Calu3 (cell line): ENCODE measurements around the gene SRI. TPM values are rescaled to one million over a fixed set of nuclear protein-coding genes. Genes with fewer than 3 reads are reported as not detected.
"Not testable (repeated sequence)": the region's sequence is repeated elsewhere in the genome, so short reads cannot be mapped to it uniquely, and the experiment has no call there.

ENCODE experiments used
- BruUV-seq: library from RNA; stranded (reverse); fragments of 400-500 nt; replicated peaks from 2 replicates; lab custom pipeline; 2021; lab: Mats Ljungman, UMichigan
- CTCF ChIA-PET: fragments of 300-600 bp; sonication (Branson Sonifier 250); formaldehyde crosslinking; loops from one replicate; lab custom pipeline; 2022; ENCODE audit warnings: antibody characterized with exemption; lab: Charles Lee
- DNase-seq: peaks from one replicate; pipeline ENCODE4 v3.0.0; 2022
- H3K27ac Mint-ChIP-seq: one replicate; pipeline ENCODE4 v1.8.0; 2022; ENCODE audit warnings: mixed read lengths; ENCODE audit not compliant: unreplicated experiment
- H3K27me3 Mint-ChIP-seq: one replicate; pipeline ENCODE4 v1.8.0; 2022; ENCODE audit warnings: mixed read lengths; ENCODE audit not compliant: unreplicated experiment
- H3K36me3 Mint-ChIP-seq: one replicate; pipeline ENCODE4 v1.8.0; 2022; ENCODE audit warnings: mild to moderate bottlenecking, moderate library complexity, mixed read lengths; ENCODE audit not compliant: insufficient read depth, unreplicated experiment
- H3K4me1 Mint-ChIP-seq: one replicate; pipeline ENCODE4 v1.8.0; 2022; ENCODE audit warnings: mild to moderate bottlenecking, low read depth, mixed read lengths; ENCODE audit not compliant: unreplicated experiment
- H3K4me3 Mint-ChIP-seq: one replicate; pipeline ENCODE4 v1.8.0; 2022; ENCODE audit warnings: mild to moderate bottlenecking, low read depth, moderate library complexity, mixed read lengths; ENCODE audit not compliant: unreplicated experiment
- H3K9me3 Mint-ChIP-seq: one replicate; pipeline ENCODE4 v1.8.0; 2022; ENCODE audit warnings: low read depth, mixed read lengths; ENCODE audit not compliant: unreplicated experiment
- intact Hi-C: fragments of 100-400 bp; cut with micrococcal nuclease; formaldehyde crosslinking; loops from one replicate; pipeline ENCODE4 v1.10.0; 2022; ENCODE audit not compliant: unreplicated experiment
- total RNA-seq: library from RNA; stranded (reverse); gene quantifications from 2 replicates; pipeline ENCODE4 v1.2.3, GENCODE V29; 2022
- TF ChIP-seq, protein P1 (sequence below): fragments of 200-600 bp; IDR thresholded peaks from one replicate; pipeline ENCODE4 v1.8.0; 2022; ENCODE audit warnings: antibody characterized with exemption; ENCODE audit not compliant: unreplicated experiment

Gene SRI
- total RNA-seq, 1 experiment from 2014 or later, result 173 TPM

DNA sequence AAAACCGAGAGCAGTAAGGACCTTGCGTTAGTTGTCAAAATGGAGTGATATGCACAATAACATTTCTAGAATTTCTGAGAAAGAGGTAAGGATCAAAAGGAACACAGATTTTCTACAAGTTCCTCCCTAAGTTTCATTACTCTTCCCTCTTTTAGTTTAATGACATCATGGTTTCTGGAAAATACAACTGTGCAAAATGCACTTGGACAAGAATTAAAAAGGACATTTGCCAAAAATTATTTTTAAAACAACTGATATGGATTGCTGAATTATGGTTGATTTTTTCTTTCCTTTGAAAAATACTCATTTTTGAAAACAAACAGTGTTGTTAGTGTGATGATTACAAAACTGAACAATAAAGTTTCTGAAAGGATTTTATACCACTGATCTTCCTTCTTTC, 52.1 kb downstream of the SRI start:
- Mint-ChIP-seq H3K36me3 (no peaks in the 10 kb centered on the region), H3K4me3 (no peak overlapping the region), H3K27ac (no peak overlapping the region), H3K9me3 (no peaks in the 10 kb centered on the region), H3K27me3 (no peaks in the 10 kb centered on the region), H3K4me1 (peaks cover 9% of the 10 kb centered on the region)
- CTCF ChIA-PET, result interaction anchor here (0.6 kb wide), 1 partner anchor 453 kb away, joined by 4 read pairs; no protein-coding TSS in a partner anchor
- intact Hi-C loops, result loop anchor here (5.0 kb wide), 1 partner anchor 370 kb away; no protein-coding TSS in a partner anchor
- BruUV-seq, result no TSS peak
- no peak for DNase-seq
- TF ChIP-seq, protein P1, sequence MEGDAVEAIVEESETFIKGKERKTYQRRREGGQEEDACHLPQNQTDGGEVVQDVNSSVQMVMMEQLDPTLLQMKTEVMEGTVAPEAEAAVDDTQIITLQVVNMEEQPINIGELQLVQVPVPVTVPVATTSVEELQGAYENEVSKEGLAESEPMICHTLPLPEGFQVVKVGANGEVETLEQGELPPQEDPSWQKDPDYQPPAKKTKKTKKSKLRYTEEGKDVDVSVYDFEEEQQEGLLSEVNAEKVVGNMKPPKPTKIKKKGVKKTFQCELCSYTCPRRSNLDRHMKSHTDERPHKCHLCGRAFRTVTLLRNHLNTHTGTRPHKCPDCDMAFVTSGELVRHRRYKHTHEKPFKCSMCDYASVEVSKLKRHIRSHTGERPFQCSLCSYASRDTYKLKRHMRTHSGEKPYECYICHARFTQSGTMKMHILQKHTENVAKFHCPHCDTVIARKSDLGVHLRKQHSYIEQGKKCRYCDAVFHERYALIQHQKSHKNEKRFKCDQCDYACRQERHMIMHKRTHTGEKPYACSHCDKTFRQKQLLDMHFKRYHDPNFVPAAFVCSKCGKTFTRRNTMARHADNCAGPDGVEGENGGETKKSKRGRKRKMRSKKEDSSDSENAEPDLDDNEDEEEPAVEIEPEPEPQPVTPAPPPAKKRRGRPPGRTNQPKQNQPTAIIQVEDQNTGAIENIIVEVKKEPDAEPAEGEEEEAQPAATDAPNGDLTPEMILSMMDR, result no peak

GRCh38 chr7:88167223-88167622, 52.6 kb downstream of the SRI start:
- no TSS peak for BruUV-seq
- Mint-ChIP-seq H3K9me3 (no peaks in the 10 kb centered on the region), H3K4me1 (peaks cover 9% of the 10 kb centered on the region), H3K27me3 (no peaks in the 10 kb centered on the region), H3K4me3 (no peak overlapping the region), H3K27ac (no peak overlapping the region), H3K36me3 (no peaks in the 10 kb centered on the region)
- CTCF ChIA-PET, result interaction anchor here (0.6 kb wide), 1 partner anchor 452 kb away, joined by 4 read pairs; no protein-coding TSS in a partner anchor
- TF ChIP-seq, protein P1, result no peak
- intact Hi-C loops, result loop anchor here (5.0 kb wide), 1 partner anchor 370 kb away; no protein-coding TSS in a partner anchor
- no peak for DNase-seq

GRCh38 chr7:88165697-88166096, 54.1 kb downstream of the SRI start:
- H3K27ac Mint-ChIP-seq, result no peak overlapping the region
- no peaks in the 10 kb centered on the region for H3K4me1 Mint-ChIP-seq
- H3K4me3 Mint-ChIP-seq, result no peak overlapping the region
- BruUV-seq, result no TSS peak
- CTCF ChIA-PET, result no interaction called here
- H3K9me3 Mint-ChIP-seq, result no peaks in the 10 kb centered on the region
- TF ChIP-seq, protein P1, result no peak
- H3K36me3 Mint-ChIP-seq, result no peaks in the 10 kb centered on the region
- intact Hi-C loops, result loop anchor here (5.0 kb wide), 1 partner anchor 368 kb away; no protein-coding TSS in a partner anchor
- H3K27me3 Mint-ChIP-seq, result no peaks in the 10 kb centered on the region
- DNase-seq, result no peak

GRCh38 chr7:88159741-88160140, 60.1 kb downstream of the SRI start:
- H3K4me1 Mint-ChIP-seq, result peaks cover 12% of the 10 kb centered on the region
- peaks cover 10% of the 10 kb centered on the region for H3K9me3 Mint-ChIP-seq
- CTCF ChIA-PET, intact Hi-C loops, H3K36me3 Mint-ChIP-seq, BruUV-seq, H3K27me3 Mint-ChIP-seq, H3K27ac Mint-ChIP-seq, DNase-seq, H3K4me3 Mint-ChIP-seq: not testable (repeated sequence)

DNA sequence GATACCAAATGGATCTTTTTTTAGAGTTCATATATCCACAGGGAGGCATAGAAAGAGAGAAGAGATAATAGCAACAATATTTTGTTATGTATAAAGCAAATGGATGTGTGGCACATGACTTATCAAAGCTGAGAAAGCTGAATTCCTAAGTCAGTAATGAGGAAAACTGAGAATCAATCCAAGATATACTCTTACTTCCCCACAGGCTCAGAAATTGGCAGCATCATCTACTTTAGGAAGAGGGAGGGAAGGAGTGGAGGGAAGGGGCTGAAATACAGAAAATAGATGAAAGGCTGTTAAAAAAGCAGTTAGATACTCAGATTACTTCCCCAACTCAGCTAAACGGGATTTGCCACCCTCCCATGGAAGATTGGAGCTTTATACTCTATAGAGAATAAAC, 63.5 kb downstream of the SRI start:
- Mint-ChIP-seq H3K36me3 (no peaks in the 10 kb centered on the region), H3K9me3 (peaks cover 10% of the 10 kb centered on the region), H3K27me3 (no peaks in the 10 kb centered on the region), H3K4me3 (no peak overlapping the region), H3K27ac (no peak overlapping the region), H3K4me1 (peaks cover 12% of the 10 kb centered on the region)
- no TSS peak for BruUV-seq
- intact Hi-C loops, result no loop called here
- TF ChIP-seq, protein P1, result no peak
- CTCF ChIA-PET, result no interaction called here
- DNase-seq, result no peak
